Transverse colon (tissue), 3 donors: ENCODE results near the gene EYS.

Source experiments
- POLR2A ChIP-seq: fragments of 450-650 bp; IDR thresholded peaks from one replicate; pipeline ENCODE4 v1.6.1; 2016; ENCODE audit warnings: antibody characterized with exemption, mild to moderate bottlenecking, moderate library complexity
- TF ChIP-seq, protein P1 (sequence below), 5 experiments: fragments of 200-600 bp in 3 of 5; fragments of 450-650 bp in 2 of 5; sonication (generic) in 3 of 5; IDR thresholded peaks; 1 replicate in 2 of 5; 2 replicates in 3 of 5; pipeline ENCODE4 v1.5.1; 2016 to 2017; ENCODE audit warnings: antibody characterized with exemption in 5 of 5, inconsistent platforms in 3 of 5, mild to moderate bottlenecking in 2 of 5, moderate library complexity in 1 of 5

DNA sequence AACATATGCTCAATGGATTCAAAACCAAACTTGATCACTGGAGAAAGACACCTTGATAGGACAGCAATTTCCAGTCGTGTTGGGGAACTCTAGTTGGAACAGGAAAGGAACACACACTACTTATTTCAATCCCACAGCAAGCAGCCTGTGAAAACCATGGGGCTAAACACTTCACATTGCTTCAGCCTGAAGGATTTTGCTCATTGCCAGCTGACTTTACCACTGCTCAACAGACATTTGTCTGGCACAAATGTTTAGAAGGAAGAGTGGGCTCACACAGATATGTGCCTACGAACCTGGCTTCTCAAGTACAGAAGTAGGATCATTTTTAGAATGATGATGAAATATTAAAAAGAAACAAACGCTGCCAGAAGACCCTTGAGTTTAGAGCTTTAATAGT, 1473.3 kb downstream of the EYS start:
- TF ChIP-seq, protein P1, sequence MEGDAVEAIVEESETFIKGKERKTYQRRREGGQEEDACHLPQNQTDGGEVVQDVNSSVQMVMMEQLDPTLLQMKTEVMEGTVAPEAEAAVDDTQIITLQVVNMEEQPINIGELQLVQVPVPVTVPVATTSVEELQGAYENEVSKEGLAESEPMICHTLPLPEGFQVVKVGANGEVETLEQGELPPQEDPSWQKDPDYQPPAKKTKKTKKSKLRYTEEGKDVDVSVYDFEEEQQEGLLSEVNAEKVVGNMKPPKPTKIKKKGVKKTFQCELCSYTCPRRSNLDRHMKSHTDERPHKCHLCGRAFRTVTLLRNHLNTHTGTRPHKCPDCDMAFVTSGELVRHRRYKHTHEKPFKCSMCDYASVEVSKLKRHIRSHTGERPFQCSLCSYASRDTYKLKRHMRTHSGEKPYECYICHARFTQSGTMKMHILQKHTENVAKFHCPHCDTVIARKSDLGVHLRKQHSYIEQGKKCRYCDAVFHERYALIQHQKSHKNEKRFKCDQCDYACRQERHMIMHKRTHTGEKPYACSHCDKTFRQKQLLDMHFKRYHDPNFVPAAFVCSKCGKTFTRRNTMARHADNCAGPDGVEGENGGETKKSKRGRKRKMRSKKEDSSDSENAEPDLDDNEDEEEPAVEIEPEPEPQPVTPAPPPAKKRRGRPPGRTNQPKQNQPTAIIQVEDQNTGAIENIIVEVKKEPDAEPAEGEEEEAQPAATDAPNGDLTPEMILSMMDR (IDR thresholded peaks at IDR 0.05), result no peak
- no peak for TF ChIP-seq POLR2A
